ENCODE measurements around the gene C1QL4.
A peak's percentile ranks its signal among the peaks of the same experiment; 100 is the strongest.
"Not testable (repeated sequence)": the region's sequence is repeated elsewhere in the genome, so short reads cannot be mapped to it uniquely, and the experiment has no call there.

The C1QL4 gene

GRCh38 chr12:49342914-49343731 is 6.1 kb upstream of the C1QL4 start:
- H3K27ac Mint-ChIP-seq: no peak overlapping the region
- H3K4me3 Mint-ChIP-seq: peak overlapping the region; percentile 53
- peaks cover 90% of the 10 kb centered on the region for H3K27me3 Mint-ChIP-seq (ENCODE audit: low read depth)
- H3K9me3 Mint-ChIP-seq: no peaks in the 10 kb centered on the region
- peaks cover 20% of the 10 kb centered on the region for H3K4me1 Mint-ChIP-seq (ENCODE audit: low read depth)
- H3K36me3 Mint-ChIP-seq (ENCODE audit: low read depth): peaks cover 2% of the 10 kb centered on the region

- peaks cover 93% of the 10 kb centered on the region for H3K27me3 Mint-ChIP-seq (ENCODE audit: low read depth)
- H3K4me1 Mint-ChIP-seq (ENCODE audit: low read depth): peaks cover 24% of the 10 kb centered on the region
Measured at GRCh38 chr12:49342066-49342913, 5.3 kb upstream of the C1QL4 start.

GRCh38 chr12:49341777-49342065 is 4.7 kb upstream of the C1QL4 start:
- Mint-ChIP-seq H3K36me3 (ENCODE audit: low read depth) (peaks cover 2% of the 10 kb centered on the region), H3K4me3 (no peak overlapping the region), H3K9me3 (no peaks in the 10 kb centered on the region)

More at GRCh38 chr12:49342066-49342913, 5.3 kb upstream of the C1QL4 start:
- H3K36me3 Mint-ChIP-seq (ENCODE audit: low read depth): peaks cover 2% of the 10 kb centered on the region
- no peaks in the 10 kb centered on the region for H3K9me3 Mint-ChIP-seq
- H3K27ac Mint-ChIP-seq: no peak overlapping the region
- H3K4me3 Mint-ChIP-seq: peak overlapping the region; percentile 53

GRCh38 chr12:49340971-49341776 is 4.2 kb upstream of the C1QL4 start:
- peaks cover 2% of the 10 kb centered on the region for H3K36me3 Mint-ChIP-seq (ENCODE audit: low read depth)
- H3K27ac Mint-ChIP-seq: no peak overlapping the region
- peaks cover 20% of the 10 kb centered on the region for H3K4me1 Mint-ChIP-seq (ENCODE audit: low read depth)
- H3K27me3 Mint-ChIP-seq (ENCODE audit: low read depth): peaks cover 91% of the 10 kb centered on the region
- no peaks in the 10 kb centered on the region for H3K9me3 Mint-ChIP-seq
- H3K4me3 Mint-ChIP-seq: no peak overlapping the region

More at GRCh38 chr12:49341777-49342065, 4.7 kb upstream of the C1QL4 start:
- H3K4me1 Mint-ChIP-seq (ENCODE audit: low read depth): peaks cover 24% of the 10 kb centered on the region
- H3K27ac Mint-ChIP-seq: no peak overlapping the region
- peaks cover 93% of the 10 kb centered on the region for H3K27me3 Mint-ChIP-seq (ENCODE audit: low read depth)

- Mint-ChIP-seq H3K4me3 (no peak overlapping the region), H3K4me1 (ENCODE audit: low read depth) (peaks cover 23% of the 10 kb centered on the region), H3K9me3 (no peaks in the 10 kb centered on the region), H3K27me3 (ENCODE audit: low read depth) (peaks cover 89% of the 10 kb centered on the region), H3K36me3 (ENCODE audit: low read depth) (no peaks in the 10 kb centered on the region), H3K27ac (no peak overlapping the region)
Measured at GRCh38 chr12:49340095-49340870, 3.3 kb upstream of the C1QL4 start.

GRCh38 chr12:49339464-49339861 is 2.5 kb upstream of the C1QL4 start:
- H3K4me1 Mint-ChIP-seq (ENCODE audit: low read depth): peaks cover 27% of the 10 kb centered on the region
- H3K4me3 Mint-ChIP-seq: no peak overlapping the region

GRCh38 chr12:49338830-49339463 is 2.0 kb upstream of the C1QL4 start:
- Mint-ChIP-seq H3K4me1 (ENCODE audit: low read depth) (peaks cover 27% of the 10 kb centered on the region), H3K36me3 (ENCODE audit: low read depth) (peaks cover 3% of the 10 kb centered on the region), H3K9me3 (no peaks in the 10 kb centered on the region), H3K4me3 (no peak overlapping the region), H3K27me3 (ENCODE audit: low read depth) (peaks cover 91% of the 10 kb centered on the region), H3K27ac (no peak overlapping the region)

More at GRCh38 chr12:49339464-49339861, 2.5 kb upstream of the C1QL4 start:
- peaks cover 3% of the 10 kb centered on the region for H3K36me3 Mint-ChIP-seq (ENCODE audit: low read depth)
- peaks cover 91% of the 10 kb centered on the region for H3K27me3 Mint-ChIP-seq (ENCODE audit: low read depth)
- H3K27ac Mint-ChIP-seq: no peak overlapping the region
- no peaks in the 10 kb centered on the region for H3K9me3 Mint-ChIP-seq

- Mint-ChIP-seq H3K4me3 (no peak overlapping the region), H3K36me3 (ENCODE audit: low read depth) (peaks cover 13% of the 10 kb centered on the region), H3K27ac (no peak overlapping the region), H3K9me3 (no peaks in the 10 kb centered on the region), H3K4me1 (ENCODE audit: low read depth) (peaks cover 21% of the 10 kb centered on the region), H3K27me3 (ENCODE audit: low read depth) (peaks cover 91% of the 10 kb centered on the region)
Measured at GRCh38 chr12:49335955-49336644, 888 bp downstream of the C1QL4 start.

- H3K9me3 Mint-ChIP-seq: no peaks in the 10 kb centered on the region
- H3K27me3 Mint-ChIP-seq (ENCODE audit: low read depth): peaks cover 83% of the 10 kb centered on the region
- peak overlapping the region; percentile 28 for H3K4me3 Mint-ChIP-seq
- H3K36me3 Mint-ChIP-seq (ENCODE audit: low read depth): peaks cover 18% of the 10 kb centered on the region
- peak overlapping the region; percentile 5 for H3K27ac Mint-ChIP-seq
- H3K4me1 Mint-ChIP-seq (ENCODE audit: low read depth): peaks cover 19% of the 10 kb centered on the region
Measured at GRCh38 chr12:49335118-49335954, 1.7 kb downstream of the C1QL4 start.

- Mint-ChIP-seq H3K36me3 (ENCODE audit: low read depth) (peaks cover 20% of the 10 kb centered on the region), H3K9me3 (no peaks in the 10 kb centered on the region), H3K4me1 (ENCODE audit: low read depth) (peaks cover 19% of the 10 kb centered on the region), H3K27me3 (ENCODE audit: low read depth) (peaks cover 77% of the 10 kb centered on the region), H3K4me3 (no peak overlapping the region), H3K27ac (no peak overlapping the region)
Measured at GRCh38 chr12:49334681-49335080, 2.3 kb downstream of the C1QL4 start.

- Mint-ChIP-seq H3K4me3 (no peak overlapping the region), H3K27me3 (ENCODE audit: low read depth) (peaks cover 72% of the 10 kb centered on the region), H3K4me1 (ENCODE audit: low read depth) (peaks cover 19% of the 10 kb centered on the region)
Measured at GRCh38 chr12:49334226-49334625, 2.8 kb downstream of the C1QL4 start.

GRCh38 chr12:49333778-49334177 is 3.2 kb downstream of the C1QL4 start:
- H3K9me3 Mint-ChIP-seq, H3K27ac Mint-ChIP-seq, H3K4me3 Mint-ChIP-seq: not testable (repeated sequence)
- peaks cover 19% of the 10 kb centered on the region for H3K4me1 Mint-ChIP-seq (ENCODE audit: low read depth)
- peaks cover 26% of the 10 kb centered on the region for H3K36me3 Mint-ChIP-seq (ENCODE audit: low read depth)
- peaks cover 68% of the 10 kb centered on the region for H3K27me3 Mint-ChIP-seq (ENCODE audit: low read depth)

More at GRCh38 chr12:49334226-49334625, 2.8 kb downstream of the C1QL4 start:
- Mint-ChIP-seq H3K9me3 (no peaks in the 10 kb centered on the region), H3K27ac (no peak overlapping the region), H3K36me3 (ENCODE audit: low read depth) (peaks cover 22% of the 10 kb centered on the region)

Measured in T-helper 1 cell treated with Interleukin-12 subunit alpha and Interleukin-12 subunit beta and Interleukin-4 antibody, amounts not matched to agents 30 μg/mL and 1 μg/mL, for 36 hours (primary cell).